HFFc6 (cell line): ENCODE measurements around the gene PRDM11. TPM values are rescaled to one million over a fixed set of nuclear protein-coding genes. Genes with fewer than 3 reads are reported as not detected.
"Not testable (repeated sequence)": the region's sequence is repeated elsewhere in the genome, so short reads cannot be mapped to it uniquely, and the experiment has no call there.

Experiments
- DNase-seq: peaks from one replicate; pipeline ENCODE4 v3.0.0-alpha.2; 2018
- H3K27ac Mint-ChIP-seq: 2 replicates; pipeline ENCODE4 v1.8.0; 2020; ENCODE audit warnings: mild to moderate bottlenecking, mixed read lengths
- H3K27me3 Mint-ChIP-seq: 2 replicates; pipeline ENCODE4 v1.8.0; 2021; ENCODE audit warnings: mild to moderate bottlenecking, moderate library complexity, mixed read lengths; ENCODE audit not compliant: insufficient read depth
- H3K36me3 Mint-ChIP-seq: 2 replicates; pipeline ENCODE4 v1.8.0; 2021; ENCODE audit warnings: low read depth, mixed read lengths
- H3K4me1 Mint-ChIP-seq: 2 replicates; pipeline ENCODE4 v1.8.0; 2020; ENCODE audit warnings: low read depth, mixed read lengths
- H3K4me3 Mint-ChIP-seq: 2 replicates; pipeline ENCODE4 v1.8.0; 2020; ENCODE audit warnings: mild to moderate bottlenecking, moderate library complexity, mixed read lengths
- H3K9me3 Mint-ChIP-seq: 2 replicates; pipeline ENCODE4 v1.8.0; 2020; ENCODE audit warnings: mild to moderate bottlenecking, mixed read lengths
- CTCF ChIP-seq: fragments of 200-600 bp; sonication (generic); IDR thresholded peaks from 2 replicates; pipeline ENCODE4 v1.5.0; 2021; ENCODE audit warnings: antibody characterized with exemption, mild to moderate bottlenecking
- total RNA-seq, 6 experiments: library from RNA; stranded (reverse); fragmentation: NEBNext Ultra II Directional; extraction: Animal tissue kit (Norgen Biotek cat#: 25700); gene quantifications; 2 replicates in 1 of 6; 3 replicates in 5 of 6; pipeline ENCODE4 v1.2.3, GENCODE V29; 2021

The PRDM11 gene
- total RNA-seq, 6 experiments from 2014 or later: 2.0 to 5.6 (median 2.7) TPM

GRCh38 chr11:45243967-45244366, 97.5 kb downstream of the PRDM11 start:
- no peak for DNase-seq
- Mint-ChIP-seq H3K36me3 (no peaks in the 10 kb centered on the region), H3K9me3 (no peaks in the 10 kb centered on the region), H3K27me3 (peaks cover 37% of the 10 kb centered on the region), H3K4me3 (no peak overlapping the region), H3K27ac (no peak overlapping the region), H3K4me1 (no peaks in the 10 kb centered on the region)
- no peak for TF ChIP-seq CTCF

- no peak overlapping the region for H3K27ac Mint-ChIP-seq
- no peak for DNase-seq
- no peak overlapping the region for H3K4me3 Mint-ChIP-seq
- no peaks in the 10 kb centered on the region for H3K4me1 Mint-ChIP-seq
- H3K36me3 Mint-ChIP-seq: no peaks in the 10 kb centered on the region
- H3K9me3 Mint-ChIP-seq: no peaks in the 10 kb centered on the region
- no peak for TF ChIP-seq CTCF
- H3K27me3 Mint-ChIP-seq: peaks cover 37% of the 10 kb centered on the region
Observed at GRCh38 chr11:45245218-45246045, 99.0 kb downstream of the PRDM11 start.

GRCh38 chr11:45246241-45246640, 99.8 kb downstream of the PRDM11 start:
- peaks cover 37% of the 10 kb centered on the region for H3K27me3 Mint-ChIP-seq
- no peak overlapping the region for H3K27ac Mint-ChIP-seq
- no peak for DNase-seq
- H3K4me1 Mint-ChIP-seq: no peaks in the 10 kb centered on the region
- H3K36me3 Mint-ChIP-seq: no peaks in the 10 kb centered on the region
- no peaks in the 10 kb centered on the region for H3K9me3 Mint-ChIP-seq
- TF ChIP-seq CTCF: no peak
- no peak overlapping the region for H3K4me3 Mint-ChIP-seq

GRCh38 chr11:45247433-45247832, 101.0 kb downstream of the PRDM11 start:
- no peak for DNase-seq
- Mint-ChIP-seq H3K4me3 (no peak overlapping the region), H3K4me1 (no peaks in the 10 kb centered on the region), H3K27ac (no peak overlapping the region), H3K27me3 (peaks cover 41% of the 10 kb centered on the region), H3K36me3 (no peaks in the 10 kb centered on the region), H3K9me3 (no peaks in the 10 kb centered on the region)
- no peak for TF ChIP-seq CTCF

GRCh38 chr11:45248501-45249011, 102.1 kb downstream of the PRDM11 start:
- Mint-ChIP-seq H3K9me3 (no peaks in the 10 kb centered on the region), H3K4me1 (no peaks in the 10 kb centered on the region), H3K27ac (no peak overlapping the region), H3K27me3 (peaks cover 43% of the 10 kb centered on the region), H3K4me3 (no peak overlapping the region), H3K36me3 (no peaks in the 10 kb centered on the region)
- no peak for DNase-seq
- TF ChIP-seq CTCF: no peak

- peaks cover 38% of the 10 kb centered on the region for H3K27me3 Mint-ChIP-seq
- H3K9me3 Mint-ChIP-seq, H3K4me3 Mint-ChIP-seq, H3K4me1 Mint-ChIP-seq, H3K27ac Mint-ChIP-seq, DNase-seq, H3K36me3 Mint-ChIP-seq: not testable (repeated sequence)
Observed at GRCh38 chr11:45249372-45249771, 102.9 kb downstream of the PRDM11 start.
